ENCODE results near the gene ZNF155.
A peak's percentile ranks its signal among the peaks of the same experiment; 100 is the strongest.

The ZNF155 gene

GRCh38 chr19:44021221-44021620 lies 37.2 kb downstream of the ZNF155 start:
- no peak for DNase-seq (ENCODE audit: low read depth, low spot score)
- Histone ChIP-seq H3K4me3 (no peak overlapping the region), H3K9ac (ENCODE audit: insufficient read length) (no peak overlapping the region), H3K36me3 (ENCODE audit: insufficient read depth, low read length) (no peaks in the 10 kb centered on the region), H3K27ac (no peak overlapping the region), H3K9me3 (ENCODE audit: low read depth, low read length) (no peaks in the 10 kb centered on the region; the same call in 1 of the 2 replicates)
- TF ChIP-seq POLR2AphosphoS5 (IDR thresholded peaks at IDR 0.05; ENCODE audit: borderline replicate concordance, low read depth, low read length): no peak
- no peak for TF ChIP-seq FOXP2 (optimal IDR thresholded peaks at IDR 0.05; ENCODE audit: control extremely low read depth, extremely low read length, insufficient read depth)
- no peak for TF ChIP-seq EZH2 (IDR thresholded peaks at IDR 0.05)

GRCh38 chr19:44024900-44025216 lies 40.9 kb downstream of the ZNF155 start:
- Histone ChIP-seq H3K4me3 (peak overlapping the region; percentile 94), H3K9me3 (ENCODE audit: low read depth, low read length) (no peaks in the 10 kb centered on the region; the same call in 1 of the 2 replicates), H3K36me3 (ENCODE audit: insufficient read depth, low read length) (peaks cover 33% of the 10 kb centered on the region), H3K27ac (peak overlapping the region; percentile 57), H3K9ac (ENCODE audit: insufficient read length) (peak overlapping the region; percentile 94)
- TF ChIP-seq EZH2 (IDR thresholded peaks at IDR 0.05): no peak
- TF ChIP-seq FOXP2 (optimal IDR thresholded peaks at IDR 0.05; ENCODE audit: control extremely low read depth, extremely low read length, insufficient read depth): no peak
- TF ChIP-seq POLR2AphosphoS5 (IDR thresholded peaks at IDR 0.05; ENCODE audit: borderline replicate concordance, low read depth, low read length): no peak
- DNase-seq (ENCODE audit: low read depth, low spot score): no peak

DNA sequence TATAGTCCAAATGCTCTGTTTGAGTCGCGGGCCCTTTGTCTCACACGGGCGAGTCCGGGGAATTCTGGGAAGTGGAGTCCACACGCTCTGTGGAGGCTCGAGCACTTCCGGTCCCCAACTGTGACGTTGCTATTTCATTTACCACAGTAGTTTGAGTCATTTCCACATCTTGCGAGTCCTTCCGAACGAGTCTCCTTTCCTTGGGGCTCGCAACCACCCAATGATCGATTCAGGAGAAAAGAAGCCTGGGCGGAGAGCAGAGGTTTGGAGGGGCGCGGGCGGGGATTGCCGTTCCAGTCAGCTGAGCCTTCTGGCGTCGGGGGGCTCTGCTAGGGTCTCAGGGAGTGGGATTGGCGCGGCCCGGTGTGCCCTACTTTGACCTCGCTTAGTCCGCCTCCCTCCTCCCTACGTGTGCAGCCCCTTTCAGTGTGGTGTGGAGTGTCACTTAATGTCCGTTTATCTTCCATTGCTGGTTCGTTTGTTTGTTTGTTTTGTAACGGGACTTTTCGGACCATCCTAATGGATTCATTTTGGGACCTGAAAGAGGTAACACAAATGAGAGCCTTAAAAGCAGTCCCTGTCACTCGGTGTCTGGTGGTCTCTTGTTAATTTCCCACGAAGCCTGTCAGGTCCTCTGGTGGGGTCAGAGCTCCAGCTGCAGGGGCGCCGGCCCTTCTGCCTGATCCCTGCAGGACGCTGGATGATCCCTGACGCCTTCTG lies 41.4 kb downstream of the ZNF155 start, which contains the start of gene ZNF222:
Gene ZNF222 (plus strand): TSS at position 163 of the 720 bp plus-strand sequence. CDS start 58 bp downstream, at position 221.
- Histone ChIP-seq H3K4me3 (peak within 1 kb of the TSS; percentile 94), H3K27ac (peak within 1 kb of the TSS; percentile 57), H3K36me3 (ENCODE audit: insufficient read depth, low read length) (peaks cover 38% of the 10 kb centered on the region), H3K9ac (ENCODE audit: insufficient read length) (peak within 1 kb of the TSS; percentile 94), H3K9me3 (ENCODE audit: low read depth, low read length) (no peaks in the 10 kb centered on the region; the same call in none of the 2 replicates)
- TF ChIP-seq FOXP2 (optimal IDR thresholded peaks at IDR 0.05; ENCODE audit: control extremely low read depth, extremely low read length, insufficient read depth) (no peak), POLR2AphosphoS5 (IDR thresholded peaks at IDR 0.05; ENCODE audit: borderline replicate concordance, low read depth, low read length) (peak; percentile 79)
- DNase-seq (ENCODE audit: low read depth, low spot score): peak; percentile 55

GRCh38 chr19:44026622-44027021 lies 42.6 kb downstream of the ZNF155 start:
- H3K9me3 ChIP-seq (ENCODE audit: low read depth, low read length): peaks cover under 1% of the 10 kb centered on the region
- peaks cover 51% of the 10 kb centered on the region for H3K36me3 ChIP-seq (ENCODE audit: insufficient read depth, low read length)
- TF ChIP-seq EZH2 (IDR thresholded peaks at IDR 0.05): no peak
- TF ChIP-seq POLR2AphosphoS5 (IDR thresholded peaks at IDR 0.05; ENCODE audit: borderline replicate concordance, low read depth, low read length): no peak
- TF ChIP-seq FOXP2 (optimal IDR thresholded peaks at IDR 0.05; ENCODE audit: control extremely low read depth, extremely low read length, insufficient read depth): no peak
- no peak overlapping the region for H3K4me3 ChIP-seq
- H3K9ac ChIP-seq (ENCODE audit: insufficient read length): no peak overlapping the region
- no peak overlapping the region for H3K27ac ChIP-seq
- no peak for DNase-seq (ENCODE audit: low read depth, low spot score)

- no peak for TF ChIP-seq EZH2 (IDR thresholded peaks at IDR 0.05)
- Histone ChIP-seq H3K36me3 (ENCODE audit: insufficient read depth, low read length) (peaks cover 57% of the 10 kb centered on the region), H3K9me3 (ENCODE audit: low read depth, low read length) (peaks cover 11% of the 10 kb centered on the region; the same call in 1 of the 2 replicates), H3K4me3 (no peak overlapping the region), H3K27ac (no peak overlapping the region), H3K9ac (ENCODE audit: insufficient read length) (no peak overlapping the region)
- DNase-seq (ENCODE audit: low read depth, low spot score): no peak
Measured at GRCh38 chr19:44032001-44032610, 48.1 kb downstream of the ZNF155 start.

DNA sequence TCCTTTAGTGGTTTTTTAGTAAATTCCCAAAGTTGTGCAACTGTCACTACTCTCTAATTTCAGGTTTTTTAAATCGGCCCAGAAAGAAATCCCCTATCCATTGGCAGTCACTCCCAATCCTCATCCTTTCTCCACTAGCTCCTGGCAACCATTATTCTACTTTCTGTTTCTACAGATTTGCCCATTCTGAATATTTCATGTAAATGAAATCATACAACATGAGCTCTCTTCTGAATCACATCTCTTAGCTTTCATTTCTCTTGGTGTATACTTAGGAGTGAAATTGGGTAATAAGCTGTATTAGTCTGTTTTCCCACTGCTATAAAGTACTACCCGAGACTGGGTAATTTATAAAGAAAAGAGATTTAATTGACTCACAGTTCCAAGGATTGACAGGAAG lies 58.2 kb downstream of the ZNF155 start:
- Histone ChIP-seq H3K9me3 (ENCODE audit: low read depth, low read length) (no peaks in the 10 kb centered on the region), H3K9ac (ENCODE audit: insufficient read length) (no peak overlapping the region), H3K36me3 (ENCODE audit: insufficient read depth, low read length) (no peaks in the 10 kb centered on the region), H3K27ac (no peak overlapping the region), H3K4me3 (no peak overlapping the region)
- no peak for DNase-seq (ENCODE audit: low read depth, low spot score)
- no peak for TF ChIP-seq POLR2AphosphoS5 (IDR thresholded peaks at IDR 0.05; ENCODE audit: borderline replicate concordance, low read depth, low read length)
- no peak for TF ChIP-seq FOXP2 (optimal IDR thresholded peaks at IDR 0.05; ENCODE audit: control extremely low read depth, extremely low read length, insufficient read depth)
- TF ChIP-seq EZH2 (IDR thresholded peaks at IDR 0.05): no peak
